Kidney capillary endothelial cell (primary cell): ENCODE measurements around the gene TSPO.

ENCODE experiments used
- DNase-seq: peaks from one replicate; pipeline ENCODE4 v3.0.0-alpha.2; 2018; ENCODE audit warnings: low spot score

The TSPO gene

DNA sequence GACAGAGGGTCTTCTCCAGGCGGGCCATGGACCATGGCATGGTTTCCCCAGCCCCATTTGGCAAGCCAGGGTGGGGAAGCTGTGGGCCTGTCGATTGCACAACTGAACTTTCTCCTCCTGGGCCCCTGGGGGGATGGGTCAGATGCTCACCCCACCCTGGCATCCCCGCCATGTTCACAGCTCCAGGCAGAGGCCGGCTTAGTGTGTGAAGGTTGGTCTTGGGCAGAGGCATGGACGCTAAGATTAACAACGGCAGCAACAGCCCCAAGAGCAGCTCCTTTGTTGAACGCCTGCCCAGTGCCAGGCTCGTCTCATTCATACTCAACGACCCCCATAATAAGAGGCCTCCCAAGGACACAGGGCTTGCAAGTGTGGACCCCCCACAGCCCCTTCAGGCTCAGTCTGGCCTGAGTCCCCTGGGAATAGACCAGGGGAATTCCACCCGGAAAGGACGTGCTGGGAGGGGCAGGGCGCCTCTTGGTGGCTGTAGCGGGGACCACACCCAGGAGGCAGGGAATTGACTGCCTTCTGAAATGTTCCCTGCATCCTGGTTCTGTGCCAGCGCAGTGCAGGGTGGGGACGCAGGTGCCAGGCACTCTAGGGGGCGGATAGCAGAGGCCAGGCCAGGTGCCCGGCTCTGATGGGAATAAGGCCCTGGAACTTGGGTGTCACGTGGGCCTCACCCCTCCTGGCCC lies 8.3 kb downstream of the TSPO start:
- no peak for DNase-seq

DNA sequence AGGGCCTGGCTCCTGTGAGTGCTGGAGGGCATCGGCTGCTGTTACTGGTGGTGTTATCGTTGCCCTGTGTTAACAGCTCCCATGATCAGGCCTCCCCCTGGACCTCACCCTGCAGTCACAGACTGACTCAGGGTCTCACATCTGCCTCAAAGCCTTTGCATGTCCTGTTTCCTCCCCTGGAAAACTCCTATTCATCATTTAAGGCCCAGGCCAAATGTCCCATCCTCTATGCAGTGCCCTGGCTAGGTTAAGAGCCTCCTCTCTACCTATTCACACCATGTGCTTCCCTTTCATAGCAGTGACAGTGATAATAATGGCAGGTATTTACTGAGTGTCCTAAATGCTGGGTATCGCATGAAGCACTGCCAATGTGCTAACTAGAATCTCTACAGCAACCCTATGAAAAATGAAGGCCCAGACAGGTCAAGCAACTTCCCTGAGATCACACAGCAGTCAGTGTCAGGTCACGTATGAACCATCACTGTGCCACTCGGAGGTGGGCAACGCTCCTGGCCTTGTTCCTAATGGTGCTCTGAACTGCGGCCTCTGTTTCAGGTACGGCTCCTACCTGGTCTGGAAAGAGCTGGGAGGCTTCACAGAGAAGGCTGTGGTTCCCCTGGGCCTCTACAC lies 9.3 kb downstream of the TSPO start:
- DNase-seq, result no peak

DNA sequence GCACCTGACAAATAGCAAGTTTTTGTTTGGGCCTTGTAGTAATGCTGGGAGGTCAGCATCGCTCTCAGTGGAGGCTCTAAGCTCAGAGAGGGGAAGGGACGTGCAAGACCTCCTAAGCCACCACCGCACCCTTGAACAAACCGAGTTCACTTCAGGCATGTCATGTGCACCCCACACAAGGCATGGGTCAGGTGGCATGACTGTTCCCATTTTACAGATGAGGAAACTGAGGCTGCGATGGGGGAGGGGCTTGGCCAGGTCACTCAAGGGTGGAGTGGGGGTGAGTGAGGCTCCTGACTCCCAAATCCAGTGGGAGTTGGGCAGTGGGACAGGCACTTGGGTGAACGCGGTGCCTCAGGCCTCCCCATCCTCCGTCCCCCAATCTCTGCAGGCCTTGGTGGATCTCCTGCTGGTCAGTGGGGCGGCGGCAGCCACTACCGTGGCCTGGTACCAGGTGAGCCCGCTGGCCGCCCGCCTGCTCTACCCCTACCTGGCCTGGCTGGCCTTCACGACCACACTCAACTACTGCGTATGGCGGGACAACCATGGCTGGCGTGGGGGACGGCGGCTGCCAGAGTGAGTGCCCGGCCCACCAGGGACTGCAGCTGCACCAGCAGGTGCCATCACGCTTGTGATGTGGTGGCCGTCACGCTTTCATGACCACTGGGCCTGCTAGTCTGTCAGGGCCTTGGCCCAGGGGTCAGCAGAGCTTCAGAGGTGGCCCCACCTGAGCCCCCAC lies 11.2 kb downstream of the TSPO start:
- no peak for DNase-seq

DNA sequence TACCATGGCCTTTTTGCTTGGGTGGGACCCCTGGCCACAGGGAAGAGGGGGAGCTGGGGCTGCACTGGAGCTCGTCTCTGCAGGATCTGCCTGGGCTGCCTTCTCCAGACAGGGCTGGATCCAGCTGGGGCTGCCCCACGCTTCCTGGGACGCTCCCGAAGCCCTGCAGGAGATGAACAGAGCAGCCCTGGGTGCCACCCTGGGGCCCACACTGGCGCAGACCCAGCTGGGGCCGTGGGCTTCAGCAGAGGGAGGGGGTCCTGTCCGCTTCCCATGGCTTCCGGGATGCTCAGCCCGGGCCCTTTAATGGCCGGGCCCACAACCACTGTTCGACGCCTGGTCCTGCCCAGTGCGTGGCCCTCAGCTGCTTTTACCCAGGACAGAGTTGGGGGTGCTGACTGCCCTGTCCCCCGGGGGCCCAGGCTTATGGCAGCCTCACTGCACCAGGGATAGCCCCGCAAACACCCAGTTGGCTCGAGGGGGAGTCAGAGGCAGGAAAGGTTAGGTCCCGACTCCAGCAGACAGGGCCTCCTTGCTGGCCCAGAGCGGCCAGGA lies 12.0 kb downstream of the TSPO start:
- DNase-seq, result no peak

DNA sequence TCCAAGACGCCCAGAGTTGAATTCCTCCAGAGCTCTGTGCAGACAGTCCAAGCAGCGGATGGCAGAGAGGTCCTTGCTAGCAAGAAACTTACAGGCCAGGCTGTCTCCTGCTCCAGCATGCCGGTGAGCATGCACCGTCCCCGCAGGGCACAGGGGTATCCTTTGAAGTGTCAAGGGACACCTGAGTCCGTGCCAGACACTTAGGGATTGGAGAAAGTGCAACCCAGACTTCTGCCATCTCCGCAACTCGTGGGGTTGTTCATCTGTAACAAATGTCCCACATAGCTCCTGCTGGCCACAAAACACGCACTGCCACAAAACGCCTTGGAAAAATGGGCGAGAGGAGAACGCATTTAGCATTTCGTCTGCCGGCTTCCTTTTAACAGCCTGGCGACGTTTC lies 13.3 kb downstream of the TSPO start:
- DNase-seq, result no peak

DNA sequence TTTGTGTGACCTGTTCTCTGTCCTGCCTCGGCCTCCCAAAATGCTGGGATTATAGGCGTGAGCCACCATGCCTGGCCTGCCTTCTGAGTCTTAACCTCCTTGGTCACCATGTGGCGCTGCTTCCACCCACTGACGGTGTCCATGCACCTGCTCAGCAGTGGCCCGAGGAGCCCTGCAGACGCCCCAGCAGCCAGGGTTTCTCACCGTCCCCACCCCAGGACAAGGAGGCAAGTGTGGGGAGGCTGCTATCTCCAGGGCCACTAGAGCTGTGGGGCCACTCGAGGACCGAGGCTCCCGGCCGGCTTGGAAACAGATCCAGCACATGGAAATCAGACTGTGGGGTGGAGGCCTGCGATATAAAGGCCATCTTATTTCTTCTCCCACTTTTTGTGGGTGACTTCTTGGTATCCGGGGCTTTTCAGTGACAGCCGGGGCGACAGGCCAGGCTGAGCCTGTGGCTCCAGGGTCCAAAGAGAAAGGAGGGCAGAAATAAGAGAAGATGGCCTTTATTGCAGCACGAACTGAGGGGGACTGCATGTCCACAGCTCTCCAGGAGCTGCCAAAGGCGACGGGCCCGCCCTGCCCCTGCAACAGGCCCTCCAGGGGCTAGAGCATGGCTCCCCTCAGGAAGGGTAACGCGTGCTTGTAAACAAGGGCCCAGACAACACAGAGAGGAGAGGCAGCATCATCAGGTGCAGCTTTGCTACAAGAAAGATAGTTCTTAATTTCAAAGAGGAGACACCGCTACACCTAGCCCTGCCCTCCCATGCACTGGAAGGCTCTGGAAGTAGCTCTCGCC lies 15.0 kb downstream of the TSPO start:
- no peak for DNase-seq

DNA sequence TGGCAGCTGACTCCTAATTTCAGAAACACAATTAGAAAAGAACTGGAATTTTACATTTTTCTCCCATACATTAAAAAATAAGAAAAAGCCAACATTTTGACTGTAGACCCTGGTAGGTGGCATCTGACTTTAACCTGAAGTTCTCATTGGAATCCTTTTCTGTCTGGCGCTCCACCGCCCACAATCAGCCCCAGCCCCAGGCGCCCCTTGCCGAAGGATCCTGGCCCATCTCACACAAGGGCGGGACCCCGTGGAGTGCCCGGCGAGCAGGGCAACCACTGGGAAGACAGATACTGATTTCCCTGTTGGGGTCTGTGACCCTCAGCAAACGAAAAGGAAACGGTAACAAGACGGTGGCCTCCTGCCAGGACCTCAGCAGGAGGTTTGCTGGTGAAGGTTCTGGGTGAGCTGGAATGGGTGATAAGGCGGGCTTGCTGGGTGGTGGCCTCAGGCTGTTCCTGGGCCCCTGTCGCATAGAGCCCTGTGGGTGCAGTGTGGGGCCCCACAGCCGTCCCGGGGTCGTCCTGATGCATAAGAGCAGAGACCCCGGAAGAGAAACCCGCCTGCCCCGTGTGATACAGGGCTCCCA lies 15.7 kb downstream of the TSPO start:
- DNase-seq, result no peak

DNA sequence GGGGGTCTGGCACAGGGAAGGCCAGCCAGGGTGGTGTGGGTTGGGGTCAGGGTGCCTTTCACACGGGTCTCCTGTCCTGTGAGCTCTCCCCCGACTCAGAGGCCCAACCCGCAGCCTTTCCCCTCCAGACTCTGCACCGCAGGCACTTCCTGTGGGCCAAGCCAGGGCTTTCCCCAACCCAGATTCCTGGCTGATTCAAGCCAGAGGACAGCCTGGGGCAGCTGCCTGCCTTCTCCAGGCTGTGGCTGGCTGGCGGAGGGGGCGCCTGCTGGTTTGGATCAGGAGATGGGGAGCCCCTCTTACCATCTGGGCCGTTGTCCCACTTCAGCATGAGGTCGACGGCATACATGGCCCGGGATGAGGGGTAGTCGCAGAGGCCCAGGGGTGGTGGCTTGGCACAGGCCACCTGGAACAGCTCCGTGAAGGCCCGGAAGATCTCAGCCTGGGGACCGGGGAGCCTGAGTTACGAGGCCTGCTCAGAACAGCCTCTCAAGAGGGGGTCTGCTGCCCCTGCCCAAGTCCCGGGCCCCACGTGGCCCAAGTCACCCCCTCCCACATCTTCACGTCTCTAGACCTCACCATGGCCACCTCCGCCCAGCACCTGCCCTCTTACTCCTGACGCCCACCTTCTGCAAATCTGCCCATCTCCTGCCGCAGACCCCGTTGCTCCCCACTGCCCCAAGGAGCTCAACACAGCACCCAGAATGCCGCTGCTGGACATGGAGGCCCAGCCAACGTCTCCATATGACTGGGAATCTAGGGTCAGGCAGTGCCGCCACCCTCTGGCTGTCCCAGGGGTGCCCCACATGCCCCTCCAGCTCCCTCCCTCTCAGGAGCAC lies 17.3 kb downstream of the TSPO start:
- no peak for DNase-seq

DNA sequence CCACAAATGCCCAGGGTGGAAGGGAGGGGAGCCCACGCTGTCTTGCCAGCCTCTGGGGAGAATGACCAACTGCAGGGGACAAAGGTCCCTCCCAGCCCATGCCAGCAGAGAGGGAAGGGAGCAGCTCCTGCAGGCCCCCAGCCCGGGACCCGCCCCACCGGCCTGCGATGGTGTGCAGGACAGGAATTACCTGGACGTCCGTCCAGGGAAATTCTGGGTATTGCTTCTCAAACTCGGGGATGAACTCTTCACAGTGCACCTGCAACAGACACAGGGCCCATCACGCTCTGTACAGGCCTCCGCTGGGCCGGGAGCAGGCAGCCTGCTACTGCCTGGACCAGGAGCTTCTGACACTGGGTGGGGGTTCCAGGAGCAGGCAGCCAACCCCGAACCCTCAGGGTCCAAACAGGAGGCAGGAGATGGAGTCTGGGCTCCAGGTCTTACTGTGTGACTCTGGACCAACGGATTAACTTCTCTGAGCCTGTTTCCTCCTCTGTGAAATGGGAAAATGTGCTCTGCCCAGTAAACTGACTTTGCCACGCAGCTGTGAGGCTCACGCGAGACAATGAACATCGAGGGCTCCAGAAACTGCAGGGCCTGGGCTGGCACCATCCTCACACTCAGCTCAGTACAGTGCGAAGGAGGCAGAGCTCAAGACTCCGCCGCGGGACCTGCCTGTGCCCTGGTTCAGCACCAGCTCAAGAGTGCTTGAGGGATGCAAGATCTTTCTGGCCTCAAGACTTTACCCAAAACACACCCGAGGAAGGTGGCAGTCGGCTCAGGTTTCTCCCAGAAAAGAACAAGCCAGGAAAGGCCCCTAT lies 18.2 kb downstream of the TSPO start:
- no peak for DNase-seq

DNA sequence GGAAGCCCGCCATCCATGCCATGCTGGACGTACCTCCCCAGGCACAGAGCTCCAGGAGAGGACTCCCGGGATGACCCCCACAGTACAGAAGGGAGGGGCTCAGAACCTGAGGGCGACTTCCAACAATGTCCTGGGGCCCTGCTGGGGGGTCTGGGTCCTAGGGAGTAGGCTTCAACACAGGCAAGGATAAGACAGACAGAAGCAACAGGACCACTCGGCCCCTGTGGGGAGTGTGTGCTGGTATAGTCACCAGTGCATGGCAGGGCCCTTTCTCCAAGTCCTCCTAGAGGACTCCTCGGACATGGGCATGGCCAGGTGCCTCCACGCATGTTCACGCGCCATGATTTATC lies 18.7 kb downstream of the TSPO start:
- no peak for DNase-seq

DNA sequence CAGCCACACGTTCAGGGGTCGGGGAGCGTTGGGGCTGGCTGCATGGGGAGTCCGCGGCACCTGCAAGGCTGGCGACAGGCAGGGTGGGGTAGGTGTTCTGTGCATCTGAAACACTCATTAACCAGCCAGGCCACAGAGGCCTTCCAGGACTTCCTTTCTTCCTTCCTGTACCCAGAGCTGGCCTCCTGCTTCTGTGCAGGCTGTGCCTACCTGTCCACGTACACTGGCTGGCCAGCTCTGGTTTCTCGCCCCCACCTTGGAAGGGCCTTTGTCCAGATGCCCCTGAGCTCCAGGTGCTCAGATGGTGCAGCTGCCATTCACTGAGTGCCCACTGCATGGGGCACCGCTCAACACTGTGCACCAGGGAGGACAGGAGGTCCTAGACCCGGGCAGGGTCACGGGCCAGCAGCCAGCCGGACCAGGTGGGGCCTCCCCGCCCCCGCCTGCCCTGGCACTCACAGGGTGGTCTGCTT lies 19.7 kb downstream of the TSPO start:
- DNase-seq, result no peak

DNA sequence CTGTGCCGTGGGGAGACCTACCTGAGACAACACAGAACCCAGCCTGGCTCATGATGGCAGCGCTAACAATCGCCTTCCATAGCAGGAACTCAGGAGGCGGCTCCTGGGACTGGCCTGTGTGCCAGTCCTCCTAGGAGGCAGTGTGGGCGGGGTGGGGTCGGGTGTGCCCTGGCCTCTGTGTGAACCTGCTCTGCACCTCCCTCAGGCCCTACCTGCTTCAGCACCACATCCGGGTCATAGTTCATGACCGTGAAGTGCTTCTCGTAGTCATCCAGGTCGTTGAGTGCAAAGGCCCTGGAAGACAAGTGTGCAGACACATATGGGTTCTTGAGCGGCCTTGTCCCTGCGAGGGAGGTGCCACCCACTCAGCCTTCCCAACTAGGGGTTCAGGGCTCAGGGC lies 20.2 kb downstream of the TSPO start:
- DNase-seq, result no peak

DNA sequence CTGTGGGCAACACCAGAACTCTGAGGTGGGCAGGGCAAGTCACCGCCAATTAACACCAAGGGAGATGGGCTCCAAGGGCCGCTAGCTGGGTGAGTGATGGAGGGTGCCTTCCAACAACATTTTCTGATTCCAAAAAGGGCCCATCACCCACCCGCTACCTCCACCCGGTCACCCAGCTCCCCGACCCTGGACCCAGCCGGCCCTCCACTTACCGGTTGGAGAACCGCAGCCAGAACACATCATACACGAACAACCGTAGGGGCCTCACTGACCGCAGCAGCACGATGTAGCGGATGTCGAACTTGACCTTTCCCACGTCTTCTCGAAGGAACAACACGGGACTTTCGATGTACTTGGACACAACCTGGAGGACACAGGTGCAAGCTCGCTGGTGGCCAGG lies 20.8 kb downstream of the TSPO start:
- no peak for DNase-seq

DNA sequence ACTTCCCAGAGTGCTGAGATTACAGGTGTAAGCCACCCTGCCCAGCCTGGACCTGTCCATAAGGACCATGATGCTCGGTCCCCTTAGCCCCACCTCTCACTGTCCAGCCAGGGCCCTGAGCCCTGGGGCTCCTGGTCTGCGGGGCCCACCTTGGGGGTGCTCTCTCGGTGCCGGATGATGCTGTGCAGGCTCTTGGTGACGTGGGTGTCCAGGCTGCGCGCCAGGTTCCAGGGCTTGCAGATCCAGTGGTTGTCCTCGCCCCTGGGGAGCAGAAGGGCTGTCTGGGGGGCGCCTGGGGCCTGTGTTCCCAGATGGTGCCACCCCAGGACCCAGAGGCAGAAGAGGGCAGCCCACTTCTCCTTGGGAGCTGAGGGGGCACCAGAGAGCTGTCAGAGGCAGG lies 22.2 kb downstream of the TSPO start:
- no peak for DNase-seq

DNA sequence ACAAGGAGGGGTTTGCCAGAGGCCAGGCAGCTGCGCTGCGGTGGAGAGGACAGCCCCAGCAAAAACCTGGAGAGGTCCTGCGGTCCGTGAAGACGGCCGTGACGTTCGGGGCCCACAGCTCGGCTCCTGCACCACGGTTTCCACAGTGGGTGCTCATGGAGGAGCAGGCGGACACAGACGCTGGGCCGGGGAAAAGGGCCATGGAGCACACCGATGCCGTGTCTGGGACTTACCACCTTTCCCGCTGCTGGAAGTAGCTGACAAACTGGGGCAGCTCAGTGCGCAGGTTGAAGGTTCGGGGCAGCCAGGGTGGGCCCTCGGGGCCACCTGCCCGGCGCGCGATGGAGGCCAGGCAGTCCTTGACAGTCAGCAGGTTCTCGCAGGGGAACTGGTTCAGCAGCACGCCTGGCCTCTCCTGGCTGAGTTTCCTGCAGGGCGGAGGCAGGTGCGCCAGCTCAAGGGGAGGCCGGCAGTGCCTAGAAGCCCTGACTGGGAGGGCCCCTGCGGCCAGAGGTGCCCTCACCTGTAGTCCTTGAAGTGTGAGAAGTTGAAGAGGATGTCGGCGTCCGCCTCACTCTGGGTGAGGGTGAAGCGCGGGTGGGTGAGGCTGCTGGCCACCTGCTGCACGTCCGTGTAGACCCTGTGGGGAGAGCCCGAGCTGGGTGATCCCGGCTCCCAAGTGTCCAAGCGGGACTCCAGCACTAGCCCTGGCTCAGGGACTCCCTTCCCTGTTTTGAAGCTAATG lies 22.8 kb downstream of the TSPO start:
- DNase-seq, result no peak

DNA sequence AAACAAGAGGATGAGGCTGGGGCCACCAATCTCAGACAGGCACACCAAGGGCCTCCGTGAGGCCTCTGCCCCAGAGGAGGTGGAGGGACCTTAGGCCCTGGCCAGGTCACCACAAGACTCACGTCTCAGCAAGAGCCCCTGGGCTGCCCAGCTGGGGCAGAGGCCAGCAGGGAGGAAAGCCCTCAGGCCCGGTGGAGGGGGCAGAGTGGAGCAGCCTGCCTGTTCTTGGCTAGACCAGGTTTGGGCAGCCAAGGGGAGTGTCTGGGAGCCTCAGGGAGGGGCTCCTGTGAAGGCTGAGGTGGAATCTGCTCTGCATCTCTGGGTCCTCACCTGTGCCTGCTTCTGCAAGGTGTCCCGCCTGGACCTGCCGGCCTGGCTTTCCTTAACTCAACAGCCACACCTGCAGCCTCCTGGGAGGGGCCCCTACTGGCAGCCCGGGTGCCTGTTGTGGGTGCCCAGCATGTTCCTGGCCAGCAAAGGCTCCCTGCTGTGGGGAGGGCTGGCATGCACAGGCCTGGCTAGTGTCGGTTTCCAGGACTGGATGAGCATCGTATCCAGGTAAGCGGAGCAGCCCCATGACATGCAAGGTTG lies 23.7 kb downstream of the TSPO start:
- no peak for DNase-seq

DNA sequence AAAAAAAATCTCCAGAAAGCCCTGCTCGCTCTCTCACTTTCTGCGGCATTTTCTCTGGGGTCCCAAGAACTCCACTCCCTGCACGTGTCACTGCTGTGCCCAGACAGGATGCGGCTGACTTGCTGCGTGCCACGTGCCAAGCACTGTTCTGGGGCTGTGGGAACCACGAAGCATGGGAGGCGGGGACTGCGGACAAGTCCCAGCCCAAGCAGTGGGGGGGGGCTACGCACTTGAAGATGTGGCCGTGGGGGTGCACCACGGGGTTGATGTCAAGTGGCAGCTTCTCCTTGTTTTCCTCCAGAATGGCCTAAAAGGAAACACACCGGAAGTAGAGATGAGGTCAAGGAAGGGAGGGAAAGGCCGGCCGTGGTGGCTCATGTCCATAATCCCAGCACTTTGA lies 24.7 kb downstream of the TSPO start:
- no peak for DNase-seq

DNA sequence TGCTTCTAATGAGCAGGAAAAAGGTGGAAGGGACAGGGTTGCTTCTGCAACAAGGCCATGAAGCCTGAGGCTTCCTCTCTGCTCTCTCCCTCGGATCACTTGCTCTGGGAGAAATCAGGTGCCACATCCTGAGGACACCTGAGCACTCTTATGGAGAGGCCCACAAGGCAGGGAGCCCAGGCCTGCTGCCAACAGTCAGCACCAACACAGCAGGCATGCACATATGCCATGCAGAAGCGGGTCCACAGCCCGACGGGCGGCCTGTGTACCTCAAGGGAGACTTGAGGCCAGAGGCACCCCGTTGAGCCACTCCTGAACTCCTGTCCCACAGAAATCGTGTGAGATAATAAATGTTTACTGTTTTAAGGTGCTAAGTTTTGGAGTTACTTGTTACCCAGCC lies 26.1 kb downstream of the TSPO start:
- no peak for DNase-seq
